RWPE1 (cell line): ENCODE measurements around the gene PRR32.

Source experiments
- CTCF ChIA-PET: fragments of 350-600 bp; sonication (Branson Sonifier 250); formaldehyde crosslinking; extraction: SDS; loops from one replicate; lab custom pipeline; 2021; lab: Yijun Ruan, JAX
- POLR2A ChIA-PET: fragments of 400-600 bp; formaldehyde crosslinking; extraction: SDS; loops from one replicate; lab custom pipeline; 2020; ENCODE audit warnings: antibody characterized with exemption; ENCODE audit not compliant: low non-redundant PET; lab: Yijun Ruan, JAX
- DNase-seq: peaks from one replicate; pipeline ENCODE4 v3.0.0; 2012; ENCODE audit warnings: low spot score
- H3K27ac ChIP-seq: fragments of 450-650 bp; 2 replicates; pipeline ENCODE4 v1.5.1; 2017
- TF ChIP-seq, protein P1 (sequence below): fragments of 450-650 bp; conservative IDR thresholded peaks from 2 replicates; pipeline ENCODE4 v1.5.1; 2017; ENCODE audit warnings: low read depth, mild to moderate bottlenecking

The PRR32 gene

DNA sequence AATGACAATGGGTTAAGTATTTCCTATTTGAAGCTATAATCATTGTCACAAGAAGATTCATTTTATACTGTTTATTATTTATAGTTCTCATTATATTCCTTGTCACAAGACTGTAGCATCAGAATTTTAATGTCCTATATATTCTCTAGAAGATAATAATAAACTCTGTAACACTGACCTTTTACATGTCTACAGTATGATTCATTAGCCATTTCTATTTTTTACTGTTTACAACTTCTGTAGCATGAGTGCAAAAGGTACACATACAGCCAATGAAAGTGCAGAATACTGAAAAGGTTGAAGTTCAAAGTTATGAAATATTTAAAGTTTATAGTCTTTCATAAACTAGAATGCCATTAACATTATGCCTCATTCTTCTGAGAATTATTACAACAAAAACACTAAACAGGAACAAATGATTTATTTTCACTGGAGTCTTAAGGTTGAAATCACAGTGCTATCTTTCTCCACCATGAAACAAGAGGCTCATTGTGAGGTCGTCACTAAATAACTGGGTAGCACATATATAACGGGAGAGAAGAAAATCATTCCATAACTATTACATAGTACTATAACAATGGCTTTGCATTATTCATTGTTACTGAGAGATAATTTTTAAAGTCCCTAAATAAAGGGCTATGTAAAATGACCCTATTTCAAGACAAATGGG, 4.9 kb downstream of the PRR32 start:
- no peak overlapping the region for H3K27ac ChIP-seq
- CTCF ChIA-PET = no interaction called here
- TF ChIP-seq, protein P1, sequence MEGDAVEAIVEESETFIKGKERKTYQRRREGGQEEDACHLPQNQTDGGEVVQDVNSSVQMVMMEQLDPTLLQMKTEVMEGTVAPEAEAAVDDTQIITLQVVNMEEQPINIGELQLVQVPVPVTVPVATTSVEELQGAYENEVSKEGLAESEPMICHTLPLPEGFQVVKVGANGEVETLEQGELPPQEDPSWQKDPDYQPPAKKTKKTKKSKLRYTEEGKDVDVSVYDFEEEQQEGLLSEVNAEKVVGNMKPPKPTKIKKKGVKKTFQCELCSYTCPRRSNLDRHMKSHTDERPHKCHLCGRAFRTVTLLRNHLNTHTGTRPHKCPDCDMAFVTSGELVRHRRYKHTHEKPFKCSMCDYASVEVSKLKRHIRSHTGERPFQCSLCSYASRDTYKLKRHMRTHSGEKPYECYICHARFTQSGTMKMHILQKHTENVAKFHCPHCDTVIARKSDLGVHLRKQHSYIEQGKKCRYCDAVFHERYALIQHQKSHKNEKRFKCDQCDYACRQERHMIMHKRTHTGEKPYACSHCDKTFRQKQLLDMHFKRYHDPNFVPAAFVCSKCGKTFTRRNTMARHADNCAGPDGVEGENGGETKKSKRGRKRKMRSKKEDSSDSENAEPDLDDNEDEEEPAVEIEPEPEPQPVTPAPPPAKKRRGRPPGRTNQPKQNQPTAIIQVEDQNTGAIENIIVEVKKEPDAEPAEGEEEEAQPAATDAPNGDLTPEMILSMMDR = no peak
- POLR2A ChIA-PET = no interaction called here
- no peak for DNase-seq

DNA sequence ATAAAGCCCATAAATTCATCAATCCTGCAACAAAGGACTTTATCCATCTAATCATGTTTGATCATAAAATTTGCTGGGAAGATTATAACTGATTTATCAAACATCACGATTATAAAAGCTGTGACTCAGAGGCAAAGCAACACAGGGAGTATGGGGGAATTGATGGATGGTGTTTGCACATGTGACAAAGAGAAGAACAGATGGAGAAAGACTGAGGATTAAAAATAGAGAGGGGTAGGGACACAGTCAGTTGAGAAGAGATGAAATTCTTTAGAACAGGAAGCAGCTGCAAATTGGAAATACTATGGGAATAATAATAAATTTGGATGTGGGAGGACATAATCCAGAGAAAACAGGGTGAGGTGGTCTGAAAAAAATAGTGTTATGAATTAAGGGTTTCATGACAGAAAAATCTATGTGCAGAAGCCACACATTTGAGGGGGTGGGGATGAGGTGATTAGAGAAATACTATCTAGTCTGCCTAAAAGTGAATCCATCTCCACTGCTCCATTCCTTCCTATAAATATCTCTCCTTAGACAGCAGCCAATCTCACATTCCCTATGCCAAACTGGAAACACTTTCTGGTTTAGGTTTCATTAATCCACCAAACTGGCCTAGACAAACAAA, 6.2 kb downstream of the PRR32 start:
- ChIA-PET POLR2A (no interaction called here), CTCF (no interaction called here)
- DNase-seq = no peak
- TF ChIP-seq, protein P1 = no peak
- H3K27ac ChIP-seq = no peak overlapping the region

DNA sequence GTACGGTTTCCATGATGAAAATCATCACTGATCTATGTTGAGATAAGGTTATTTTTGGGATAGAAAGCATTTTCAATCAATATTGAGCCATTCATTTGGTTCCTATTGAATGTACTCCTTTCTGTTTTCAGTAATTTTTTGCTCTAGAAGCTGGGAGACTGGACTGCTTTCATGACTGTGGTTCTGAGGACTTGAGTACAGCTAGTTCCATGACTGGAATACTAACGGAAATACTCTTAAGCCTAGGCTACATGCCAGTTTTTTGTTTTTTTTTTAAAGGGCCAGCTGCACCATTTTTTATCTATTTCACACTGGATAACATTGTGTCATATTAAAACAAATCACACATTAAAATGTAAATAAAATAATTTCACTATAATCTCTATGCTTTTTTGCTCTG, 16.7 kb downstream of the PRR32 start:
- TF ChIP-seq, protein P1 = no peak
- ChIA-PET POLR2A (no interaction called here), CTCF (no interaction called here)
- no peak overlapping the region for H3K27ac ChIP-seq
- DNase-seq = no peak

DNA sequence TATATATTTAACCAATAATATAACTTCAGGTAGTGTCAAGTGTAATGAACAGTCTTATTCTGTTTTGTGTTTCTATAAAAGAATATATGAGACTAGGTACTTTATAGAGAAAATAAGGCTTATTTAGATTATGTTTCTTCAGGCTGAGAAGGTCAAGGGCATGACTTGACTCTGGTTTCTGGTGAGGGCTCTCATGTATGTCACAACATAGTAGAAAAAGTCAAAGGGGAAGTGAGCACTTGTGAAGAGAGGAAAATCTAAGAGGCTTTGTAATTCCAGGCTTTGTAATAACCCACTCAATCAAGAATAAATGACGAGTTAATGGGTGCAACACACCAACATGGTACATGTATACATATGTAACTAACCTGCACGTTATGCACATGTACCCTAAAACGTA, 27.6 kb downstream of the PRR32 start:
- CTCF ChIA-PET = no interaction called here
- no peak overlapping the region for H3K27ac ChIP-seq
- TF ChIP-seq, protein P1 = no peak
- POLR2A ChIA-PET = no interaction called here
- no peak for DNase-seq

DNA sequence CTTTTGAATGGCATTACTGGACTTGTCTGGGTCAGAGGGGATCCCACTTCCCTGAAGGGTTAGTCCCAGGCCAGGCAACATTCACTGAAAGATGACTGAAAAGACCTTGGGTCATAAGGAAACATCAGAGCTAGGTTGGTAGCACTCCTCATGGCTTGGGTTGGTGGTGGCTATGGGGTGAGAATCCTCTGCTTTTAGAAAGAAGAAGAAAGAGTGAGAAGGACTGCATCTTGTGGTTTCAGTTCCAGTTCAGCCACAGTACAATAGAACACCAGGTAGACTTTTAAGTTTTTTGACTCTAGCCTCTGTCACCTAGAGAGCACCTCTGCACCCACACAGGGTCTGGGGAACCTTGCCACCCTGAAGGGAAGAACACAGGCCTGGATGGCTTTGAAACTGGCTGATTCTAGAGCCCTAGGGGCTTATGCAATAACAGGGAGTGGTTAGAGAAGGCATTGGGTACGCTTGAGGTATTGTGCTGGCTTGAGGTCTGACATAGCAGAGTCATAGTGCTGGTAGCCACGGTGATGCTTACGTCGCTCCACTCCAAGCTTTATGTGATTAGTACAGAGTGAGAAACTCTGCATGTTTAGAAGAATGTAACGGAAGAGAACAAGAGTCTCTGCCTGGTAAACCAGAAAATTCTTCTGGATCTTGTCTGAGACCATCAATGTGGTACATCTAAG, 36.5 kb downstream of the PRR32 start:
- no peak overlapping the region for H3K27ac ChIP-seq
- POLR2A ChIA-PET = no interaction called here
- TF ChIP-seq, protein P1 = no peak
- DNase-seq = no peak
- CTCF ChIA-PET = interaction anchor here (0.7 kb wide), 1 partner anchor 11 kb away, joined by 6 read pairs; no protein-coding TSS in a partner anchor
